ENCODE results near the gene KDM5D. TPM values are rescaled to one million over a fixed set of nuclear protein-coding genes. Genes with fewer than 3 reads are reported as not detected.
A peak's percentile ranks its signal among the peaks of the same experiment; 100 is the strongest.

The KDM5D gene
- polyA plus RNA-seq (2011; rRNA removed) (21.3 and 23.7 TPM in 2 replicates), polyA minus RNA-seq (2011; rRNA and poly(A)+ RNA removed) (38.4 and 57.5 TPM in 2 replicates)

DNA sequence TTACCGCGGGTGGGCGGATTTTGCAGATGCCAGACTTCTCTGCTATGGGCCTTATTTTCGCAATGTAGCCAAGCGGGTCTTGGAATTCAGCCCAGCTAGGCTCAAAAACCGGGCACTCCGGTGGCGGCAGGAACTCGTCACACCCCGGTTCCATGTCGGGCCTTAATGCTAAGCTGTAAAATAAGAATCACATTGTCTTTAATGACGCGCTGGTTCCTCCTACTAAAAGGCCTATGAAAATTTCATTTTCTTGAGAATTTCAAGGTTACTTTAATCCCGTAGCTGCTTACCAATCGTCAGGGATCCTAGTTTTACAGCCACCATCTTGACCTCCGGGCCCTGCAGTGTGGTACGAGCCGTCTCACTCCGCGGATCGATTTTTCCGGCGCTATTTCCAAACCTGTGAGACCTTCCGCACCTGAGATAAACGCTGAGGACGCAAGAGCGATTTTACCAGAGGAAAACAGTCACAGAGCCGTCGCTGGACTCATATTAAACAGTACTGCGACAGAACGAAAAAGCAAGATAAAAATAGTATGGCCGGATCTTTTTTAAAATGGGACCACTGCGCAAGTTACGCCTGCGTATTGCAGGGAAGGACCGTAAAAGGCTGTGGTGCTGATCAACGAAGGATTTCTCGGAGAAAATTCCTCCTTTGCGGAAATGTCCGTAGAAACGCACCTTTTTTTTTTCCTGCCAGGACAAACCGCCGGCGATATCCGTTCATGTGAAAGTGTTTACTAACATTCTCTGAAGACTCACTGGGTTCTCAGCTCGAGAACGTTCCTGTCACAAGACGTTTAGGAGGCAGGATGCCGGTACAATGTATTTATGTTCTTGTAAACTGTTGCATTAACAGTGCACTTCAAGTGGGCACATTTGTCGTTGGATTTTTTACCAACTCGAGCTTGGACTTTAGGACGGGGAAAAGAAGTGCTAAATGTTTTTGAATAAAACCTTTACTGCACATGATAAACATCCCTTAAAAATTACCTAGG lies at the start of gene KDM5D:
KDM5D (minus strand) TSS at position 346 of the 998 bp plus-strand sequence; CDS start at position 154, 192 bp downstream.
- POLR2A ChIA-PET = interaction anchor here (0.7 kb wide), 1 partner anchor 135 kb away, joined by 6 read pairs; no protein-coding TSS in a partner anchor
- peak; percentile 18 for DNase-seq (ENCODE audit: low read depth)

GRCh38 chrY:19768375-19768774 lies 23.8 kb upstream of the KDM5D start:
- no peak for DNase-seq (ENCODE audit: low read depth)
- H3K4me3 ChIP-seq (ENCODE audit: low read depth, low read length) = no peak overlapping the region
- TF ChIP-seq, protein P1, sequence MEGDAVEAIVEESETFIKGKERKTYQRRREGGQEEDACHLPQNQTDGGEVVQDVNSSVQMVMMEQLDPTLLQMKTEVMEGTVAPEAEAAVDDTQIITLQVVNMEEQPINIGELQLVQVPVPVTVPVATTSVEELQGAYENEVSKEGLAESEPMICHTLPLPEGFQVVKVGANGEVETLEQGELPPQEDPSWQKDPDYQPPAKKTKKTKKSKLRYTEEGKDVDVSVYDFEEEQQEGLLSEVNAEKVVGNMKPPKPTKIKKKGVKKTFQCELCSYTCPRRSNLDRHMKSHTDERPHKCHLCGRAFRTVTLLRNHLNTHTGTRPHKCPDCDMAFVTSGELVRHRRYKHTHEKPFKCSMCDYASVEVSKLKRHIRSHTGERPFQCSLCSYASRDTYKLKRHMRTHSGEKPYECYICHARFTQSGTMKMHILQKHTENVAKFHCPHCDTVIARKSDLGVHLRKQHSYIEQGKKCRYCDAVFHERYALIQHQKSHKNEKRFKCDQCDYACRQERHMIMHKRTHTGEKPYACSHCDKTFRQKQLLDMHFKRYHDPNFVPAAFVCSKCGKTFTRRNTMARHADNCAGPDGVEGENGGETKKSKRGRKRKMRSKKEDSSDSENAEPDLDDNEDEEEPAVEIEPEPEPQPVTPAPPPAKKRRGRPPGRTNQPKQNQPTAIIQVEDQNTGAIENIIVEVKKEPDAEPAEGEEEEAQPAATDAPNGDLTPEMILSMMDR (IDR thresholded peaks at IDR 0.05; ENCODE audit: insufficient read depth, low read depth, low read length) = no peak
- ChIA-PET CTCF (no interaction called here), POLR2A (no interaction called here)
- H3K27me3 ChIP-seq (ENCODE audit: control insufficient read depth, insufficient read depth, low read length) = no peaks in the 10 kb centered on the region
- H3K36me3 ChIP-seq (ENCODE audit: control insufficient read depth, insufficient read depth, low read length) = no peaks in the 10 kb centered on the region

More for the DNA sequence above, at the start of gene KDM5D:
- TF ChIP-seq, protein P1 (IDR thresholded peaks at IDR 0.05; ENCODE audit: insufficient read depth, low read depth, low read length) = no peak
- CTCF ChIA-PET = interaction anchor here (0.6 kb wide), 1 partner anchor 25 kb away, joined by 3 read pairs; no protein-coding TSS in a partner anchor
- no peaks in the 10 kb centered on the region; the same call in 1 of the 2 replicates for H3K36me3 ChIP-seq (ENCODE audit: control insufficient read depth, insufficient read depth, low read length)
- peak within 1 kb of the TSS; percentile 58 for H3K4me3 ChIP-seq (ENCODE audit: low read depth, low read length)
- H3K27me3 ChIP-seq (ENCODE audit: control insufficient read depth, insufficient read depth, low read length) = no peaks in the 10 kb centered on the region

- Histone ChIP-seq H3K36me3 (ENCODE audit: control insufficient read depth, insufficient read depth, low read length) (no peaks in the 10 kb centered on the region; the same call in 1 of the 2 replicates), H3K4me3 (ENCODE audit: low read depth, low read length) (peak overlapping the region; percentile 58), H3K27me3 (ENCODE audit: control insufficient read depth, insufficient read depth, low read length) (no peaks in the 10 kb centered on the region)
- DNase-seq (ENCODE audit: low read depth) = no peak
- POLR2A ChIA-PET = no interaction called here
- TF ChIP-seq, protein P1 (IDR thresholded peaks at IDR 0.05; ENCODE audit: insufficient read depth, low read depth, low read length) = no peak
- CTCF ChIA-PET = no interaction called here
These were observed 1.2 kb downstream of the KDM5D start for GRCh38 chrY:19743331-19743730.

DNA sequence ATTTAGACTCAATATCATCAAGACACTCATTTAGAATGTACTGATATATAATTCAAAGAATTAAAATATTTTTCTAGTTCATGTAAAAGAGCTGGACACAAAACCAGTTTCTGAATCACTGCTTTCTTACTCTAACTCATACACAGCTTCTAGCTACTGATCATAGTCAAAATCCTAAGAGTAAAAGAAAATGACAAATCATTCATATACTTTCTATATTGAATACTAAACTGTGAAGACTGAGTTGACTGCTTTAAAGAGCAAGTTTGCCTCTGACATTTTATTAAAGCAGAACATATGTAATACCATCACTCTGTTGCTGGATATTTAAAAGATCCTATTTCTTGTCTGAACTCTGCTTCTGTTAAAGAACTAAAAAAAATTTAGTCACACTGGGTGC lies 2.4 kb downstream of the KDM5D start:
- no peaks in the 10 kb centered on the region for H3K27me3 ChIP-seq (ENCODE audit: control insufficient read depth, insufficient read depth, low read length)
- no peak for DNase-seq (ENCODE audit: low read depth)
- no peaks in the 10 kb centered on the region; the same call in 1 of the 2 replicates for H3K36me3 ChIP-seq (ENCODE audit: control insufficient read depth, insufficient read depth, low read length)
- H3K4me3 ChIP-seq (ENCODE audit: low read depth, low read length) = no peak overlapping the region
- TF ChIP-seq, protein P1 (IDR thresholded peaks at IDR 0.05; ENCODE audit: insufficient read depth, low read depth, low read length) = no peak
- CTCF ChIA-PET = no interaction called here
- POLR2A ChIA-PET = no interaction called here

GRCh38 chrY:19734425-19734824 lies 10.1 kb downstream of the KDM5D start:
- H3K27me3 ChIP-seq (ENCODE audit: control insufficient read depth, insufficient read depth, low read length) = no peaks in the 10 kb centered on the region
- peaks cover 2% of the 10 kb centered on the region for H3K36me3 ChIP-seq (ENCODE audit: control insufficient read depth, insufficient read depth, low read length)
- POLR2A ChIA-PET = no interaction called here

More at GRCh38 chrY:19734425-19734824, 10.1 kb downstream of the KDM5D start:
- TF ChIP-seq, protein P1 (IDR thresholded peaks at IDR 0.05; ENCODE audit: insufficient read depth, low read depth, low read length) = no peak
- no peak overlapping the region for H3K4me3 ChIP-seq (ENCODE audit: low read depth, low read length)
- CTCF ChIA-PET = no interaction called here
- no peak for DNase-seq (ENCODE audit: low read depth)
